CD4-positive, alpha-beta T cell treated with Interleukin-17A for 4 hours (primary cell): ENCODE data around the gene REXO1.

ENCODE experiments used
- DNase-seq: peaks from one replicate; pipeline ENCODE4 v3.0.0-alpha.2; 2020; ENCODE audit warnings: mixed read lengths

The REXO1 gene

DNA sequence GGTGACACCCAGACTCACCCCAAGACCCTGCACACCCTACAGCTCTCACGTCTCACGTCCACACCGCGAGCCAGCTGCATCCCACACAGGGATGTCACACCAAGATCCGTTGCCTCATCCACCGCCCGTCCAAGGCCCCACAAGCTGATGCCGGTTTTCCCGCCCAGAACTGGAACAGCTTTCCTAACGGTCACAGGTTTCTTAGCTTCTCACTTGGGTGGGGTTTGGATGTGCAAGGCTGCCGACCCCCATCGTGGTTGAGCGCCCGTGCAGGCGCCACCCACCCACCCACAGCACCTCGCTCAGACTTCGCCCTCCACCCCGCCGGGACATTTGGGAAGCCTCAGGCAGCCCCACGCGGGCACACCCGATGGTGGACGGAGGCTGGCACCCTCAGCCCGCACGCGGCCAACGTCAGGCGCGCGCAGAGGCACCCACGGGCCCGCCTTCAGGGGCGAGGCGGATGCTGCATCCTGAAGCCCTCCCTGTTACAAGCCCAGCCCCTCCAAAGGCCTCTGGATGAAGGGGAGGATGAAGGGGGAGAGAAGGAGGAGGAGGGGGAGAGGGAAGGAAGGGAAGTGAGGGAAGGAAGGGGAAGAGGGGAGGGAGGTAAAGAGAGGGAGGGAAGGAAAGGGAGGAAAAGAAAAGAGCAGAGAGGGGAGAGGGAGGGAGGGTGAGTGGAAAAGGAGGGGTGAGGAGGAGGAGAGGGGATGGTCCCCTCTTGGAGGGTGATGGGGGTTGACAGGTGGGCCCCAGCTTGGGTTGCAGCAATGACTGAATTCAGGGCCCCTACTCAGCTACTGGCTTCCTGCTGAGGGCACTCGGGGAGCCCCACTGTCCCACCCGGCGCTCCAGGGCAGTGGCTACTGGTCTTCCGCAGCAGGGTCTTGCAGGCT lies 82.1 kb downstream of the REXO1 start:
- no peak for DNase-seq
